ENCODE data around the gene NFE2L1. TPM values are rescaled to one million over a fixed set of nuclear protein-coding genes. Genes with fewer than 3 reads are reported as not detected.

The NFE2L1 gene
- polyA plus RNA-seq, 2 of the 4 experiments (the other 2 are of a cell fraction) = 108 to 283 TPM

- DNase-seq (ENCODE audit: low read depth in 1 of 2, low spot score in 1 of 2) (peak; percentile 71 to 85), ATAC-seq (peak; percentile 94 to 95), FAIRE-seq (no peak)
- Histone ChIP-seq H3K4me1 (0 out of 3 replicates have a peak, but pooled peaks cover 3% of the 10 kb centered on the region), H3K27ac (peak within 1 kb of the TSS; percentile 74 to 91), H3K4me2 (peak within 1 kb of the TSS; percentile 91), H3K4me3 (peak within 1 kb of the TSS; percentile 63), H3K9me3 (no peaks in the 10 kb centered on the region)
- POLR2A ChIA-PET = interaction anchor here (1.4 to 1.6 kb wide), 2 partner anchors 10 to 12 kb away, joined by 4 to 9 read pairs; no protein-coding TSS in a partner anchor
- CTCF ChIA-PET = interaction anchor here (0.8 to 46.6 kb wide), 19 partner anchors 9 to 576 kb away, joined by 3 to 1398 read pairs (median 4); partner anchors contain the start of gene NFE2L1
- WGBS (ENCODE audit: missing lambda C conversion rate) = 12% methylated on average over 21 of the region's 73 CpGs
- TF ChIP-seq, protein P1, sequence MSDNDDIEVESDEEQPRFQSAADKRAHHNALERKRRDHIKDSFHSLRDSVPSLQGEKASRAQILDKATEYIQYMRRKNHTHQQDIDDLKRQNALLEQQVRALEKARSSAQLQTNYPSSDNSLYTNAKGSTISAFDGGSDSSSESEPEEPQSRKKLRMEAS (IDR thresholded peaks at IDR 0.05) = peak; percentile 79
- TF ChIP-seq, protein P2, sequence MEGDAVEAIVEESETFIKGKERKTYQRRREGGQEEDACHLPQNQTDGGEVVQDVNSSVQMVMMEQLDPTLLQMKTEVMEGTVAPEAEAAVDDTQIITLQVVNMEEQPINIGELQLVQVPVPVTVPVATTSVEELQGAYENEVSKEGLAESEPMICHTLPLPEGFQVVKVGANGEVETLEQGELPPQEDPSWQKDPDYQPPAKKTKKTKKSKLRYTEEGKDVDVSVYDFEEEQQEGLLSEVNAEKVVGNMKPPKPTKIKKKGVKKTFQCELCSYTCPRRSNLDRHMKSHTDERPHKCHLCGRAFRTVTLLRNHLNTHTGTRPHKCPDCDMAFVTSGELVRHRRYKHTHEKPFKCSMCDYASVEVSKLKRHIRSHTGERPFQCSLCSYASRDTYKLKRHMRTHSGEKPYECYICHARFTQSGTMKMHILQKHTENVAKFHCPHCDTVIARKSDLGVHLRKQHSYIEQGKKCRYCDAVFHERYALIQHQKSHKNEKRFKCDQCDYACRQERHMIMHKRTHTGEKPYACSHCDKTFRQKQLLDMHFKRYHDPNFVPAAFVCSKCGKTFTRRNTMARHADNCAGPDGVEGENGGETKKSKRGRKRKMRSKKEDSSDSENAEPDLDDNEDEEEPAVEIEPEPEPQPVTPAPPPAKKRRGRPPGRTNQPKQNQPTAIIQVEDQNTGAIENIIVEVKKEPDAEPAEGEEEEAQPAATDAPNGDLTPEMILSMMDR (IDR thresholded peaks at IDR 0.05) = peak; percentile 70
- TF ChIP-seq RAD21 (conservative IDR thresholded peaks at IDR 0.05 in 1 of 2, IDR thresholded peaks at IDR 0.05 in 1 of 2) (0 out of 5 replicates have a peak, but pooled peaks have one; percentile 17 to 36), POLR2A (IDR thresholded peaks at IDR 0.05; ENCODE audit: low read length) (peak; percentile 28), SMC3 (IDR thresholded peaks at IDR 0.05) (peak; percentile 34; the same call in 2 of the 3 replicates), TFCP2L1 (CRISPR knock-in tag; IDR thresholded peaks at IDR 0.05) (peak; percentile 9; the same call in 1 of the 2 replicates), FOSB (CRISPR knock-in tag; IDR thresholded peaks at IDR 0.05) (no peak), MYC (IDR thresholded peaks at IDR 0.05; ENCODE audit: borderline replicate concordance, low read length) (peak; percentile 64; the same call in 1 of the 2 replicates), JUN (IDR thresholded peaks at IDR 0.05) (no peak), RARB (CRISPR knock-in tag; IDR thresholded peaks at IDR 0.05) (no peak)
Measured at GRCh38 chr17:48037036-48037837, 10.9 kb upstream of the NFE2L1 start, which contains the start of gene COPZ2. COPZ2 (minus strand) TSS chr17:48037797; CDS start chr17:48037777, 20 bp downstream.

GRCh38 chr17:48037838-48038323 is 10.3 kb upstream of the NFE2L1 start:
- Histone ChIP-seq H3K4me1 (0 out of 3 replicates have a peak, but pooled peaks cover 3% of the 10 kb centered on the region), H3K9me3 (no peaks in the 10 kb centered on the region), H3K27ac (peak overlapping the region; percentile 74 to 91), H3K4me2 (peak overlapping the region; percentile 91), H3K4me3 (peak overlapping the region; percentile 63)
- ATAC-seq (peak; percentile 34 to 48; a peak in 5 of 6 replicates), FAIRE-seq (no peak), DNase-seq (ENCODE audit: low read depth in 1 of 2, low spot score in 1 of 2) (peak in 1 of 2 experiments; percentile 32)
- TF ChIP-seq EHMT2 (IDR thresholded peaks at IDR 0.05; ENCODE audit: low read depth) (no peak), ZC3H11A (IDR thresholded peaks at IDR 0.05) (no peak), NFE2L2 (conservative IDR thresholded peaks at IDR 0.05; ENCODE audit: low read length) (no peak), RARB (CRISPR knock-in tag; IDR thresholded peaks at IDR 0.05) (no peak), ZSCAN20 (CRISPR knock-in tag; IDR thresholded peaks at IDR 0.05) (no peak)
- CTCF ChIA-PET = interaction anchor here (0.7 to 46.6 kb wide), 6 partner anchors 8 to 91 kb away, joined by 3 to 1398 read pairs (median 8); partner anchors contain the start of gene NFE2L1
- POLR2A ChIA-PET = interaction anchor here (1.2 kb wide), 1 partner anchor 11 kb away, joined by 4 read pairs; the partner anchor contains the start of gene NFE2L1
- WGBS (ENCODE audit: missing lambda C conversion rate) = 26% methylated on average over 10 of the region's 19 CpGs

DNA sequence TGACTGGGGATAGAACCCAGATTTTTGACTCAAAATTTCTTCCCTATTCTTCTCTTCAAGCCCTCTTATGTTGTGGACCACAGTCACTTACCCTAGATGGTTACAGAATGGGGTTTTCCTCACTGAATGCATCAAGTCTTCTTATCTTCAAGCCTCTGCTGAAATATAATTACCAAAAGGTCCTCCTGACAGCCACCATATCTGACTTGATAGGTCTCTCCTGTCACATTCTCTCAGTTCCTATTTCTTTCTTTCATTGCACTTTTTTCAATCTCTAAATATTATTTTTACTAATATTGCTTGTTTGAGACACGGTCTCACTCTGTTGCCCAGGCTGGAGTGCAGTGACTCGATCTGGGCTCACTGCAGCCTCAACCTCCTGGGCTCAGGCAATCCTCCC is 9.5 kb upstream of the NFE2L1 start:
- DNase-seq (ENCODE audit: low read depth in 1 of 2, low spot score in 1 of 2) = no peak
- 73% methylated on average over 2 of the region's 2 CpGs for WGBS (ENCODE audit: missing lambda C conversion rate)
- no peaks in the 10 kb centered on the region for H3K9me3 ChIP-seq
- FAIRE-seq = no peak
- ChIA-PET CTCF (interaction anchor here (0.7 to 46.6 kb wide), 4 partner anchors 12 to 154 kb away, joined by 3 to 1398 read pairs (median 8); no protein-coding TSS in a partner anchor), POLR2A (interaction anchor here (1.2 kb wide), 1 partner anchor 10 kb away, joined by 4 read pairs; the partner anchor contains the start of gene NFE2L1)
- H3K4me3 ChIP-seq = no peak overlapping the region
- H3K27ac ChIP-seq = no peak overlapping the region
- no peak overlapping the region for H3K4me2 ChIP-seq
- 0 out of 3 replicates have a peak, but pooled peaks cover 3% of the 10 kb centered on the region for H3K4me1 ChIP-seq
- no peak for ATAC-seq
- TF ChIP-seq NFE2L2 (conservative IDR thresholded peaks at IDR 0.05; ENCODE audit: low read length) = no peak
- TF ChIP-seq PBX3 (IDR thresholded peaks at IDR 0.05) = no peak
- TF ChIP-seq, protein P3, sequence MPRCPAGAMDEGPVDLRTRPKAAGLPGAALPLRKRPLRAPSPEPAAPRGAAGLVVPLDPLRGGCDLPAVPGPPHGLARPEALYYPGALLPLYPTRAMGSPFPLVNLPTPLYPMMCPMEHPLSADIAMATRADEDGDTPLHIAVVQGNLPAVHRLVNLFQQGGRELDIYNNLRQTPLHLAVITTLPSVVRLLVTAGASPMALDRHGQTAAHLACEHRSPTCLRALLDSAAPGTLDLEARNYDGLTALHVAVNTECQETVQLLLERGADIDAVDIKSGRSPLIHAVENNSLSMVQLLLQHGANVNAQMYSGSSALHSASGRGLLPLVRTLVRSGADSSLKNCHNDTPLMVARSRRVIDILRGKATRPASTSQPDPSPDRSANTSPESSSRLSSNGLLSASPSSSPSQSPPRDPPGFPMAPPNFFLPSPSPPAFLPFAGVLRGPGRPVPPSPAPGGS (IDR thresholded peaks at IDR 0.05) = no peak
- TF ChIP-seq CEBPB (IDR thresholded peaks at IDR 0.05) = no peak
- no peak for TF ChIP-seq SMC3 (IDR thresholded peaks at IDR 0.05)
- no peak for TF ChIP-seq JUN (IDR thresholded peaks at IDR 0.05)
- no peak for TF ChIP-seq MYC (IDR thresholded peaks at IDR 0.05; ENCODE audit: borderline replicate concordance, low read length)
- no peak for TF ChIP-seq RNF2 (IDR thresholded peaks at IDR 0.05; ENCODE audit: borderline replicate concordance, low read depth)
- no peak for TF ChIP-seq FOSL2 (IDR thresholded peaks at IDR 0.05)
- no peak for TF ChIP-seq FOSL2 (CRISPR knock-in tag; IDR thresholded peaks at IDR 0.05)
- TF ChIP-seq RCOR1 (IDR thresholded peaks at IDR 0.05; ENCODE audit: low read depth, low read length) = no peak

Data from A549 (cell line).